Peyer's patch (tissue), 4 donors: ENCODE results near the gene GAS7.

ENCODE experiments used
- POLR2A ChIP-seq, 2 donors: fragments of 450-650 bp; IDR thresholded peaks; one replicate each; pipeline ENCODE4 v1.5.1; 2017; ENCODE audit warnings: antibody characterized with exemption in 2 of 2, mild to moderate bottlenecking in 2 of 2, moderate library complexity in 2 of 2
- TF ChIP-seq, protein P1 (sequence below), 6 experiments: fragments of 450-650 bp in 4 of 6; fragments of 200-600 bp in 2 of 6; sonication (generic) in 1 of 6; IDR thresholded peaks; one replicate each; pipeline ENCODE4 v1.5.1; 2017 to 2019; ENCODE audit warnings: antibody characterized with exemption in 6 of 6, mild to moderate bottlenecking in 3 of 6, moderate library complexity in 1 of 6

GRCh38 chr17:9986754-9987382 lies 211.5 kb downstream of the GAS7 start:
- TF ChIP-seq, protein P1, sequence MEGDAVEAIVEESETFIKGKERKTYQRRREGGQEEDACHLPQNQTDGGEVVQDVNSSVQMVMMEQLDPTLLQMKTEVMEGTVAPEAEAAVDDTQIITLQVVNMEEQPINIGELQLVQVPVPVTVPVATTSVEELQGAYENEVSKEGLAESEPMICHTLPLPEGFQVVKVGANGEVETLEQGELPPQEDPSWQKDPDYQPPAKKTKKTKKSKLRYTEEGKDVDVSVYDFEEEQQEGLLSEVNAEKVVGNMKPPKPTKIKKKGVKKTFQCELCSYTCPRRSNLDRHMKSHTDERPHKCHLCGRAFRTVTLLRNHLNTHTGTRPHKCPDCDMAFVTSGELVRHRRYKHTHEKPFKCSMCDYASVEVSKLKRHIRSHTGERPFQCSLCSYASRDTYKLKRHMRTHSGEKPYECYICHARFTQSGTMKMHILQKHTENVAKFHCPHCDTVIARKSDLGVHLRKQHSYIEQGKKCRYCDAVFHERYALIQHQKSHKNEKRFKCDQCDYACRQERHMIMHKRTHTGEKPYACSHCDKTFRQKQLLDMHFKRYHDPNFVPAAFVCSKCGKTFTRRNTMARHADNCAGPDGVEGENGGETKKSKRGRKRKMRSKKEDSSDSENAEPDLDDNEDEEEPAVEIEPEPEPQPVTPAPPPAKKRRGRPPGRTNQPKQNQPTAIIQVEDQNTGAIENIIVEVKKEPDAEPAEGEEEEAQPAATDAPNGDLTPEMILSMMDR (IDR thresholded peaks at IDR 0.05) = no peak
- no peak for TF ChIP-seq POLR2A (IDR thresholded peaks at IDR 0.05)
